Prostate gland (tissue), 2 donors: Measurements from ENCODE around the gene HEXA.

Experiments used
- POLR2A ChIP-seq: fragments of 450-650 bp; IDR thresholded peaks from one replicate; pipeline ENCODE4 v1.6.1; 2016; ENCODE audit warnings: antibody characterized with exemption, mild to moderate bottlenecking
- POLR2AphosphoS5 ChIP-seq: sonication (generic); formaldehyde crosslinking; IDR thresholded peaks from one replicate; pipeline ENCODE4 v1.6.1; 2017; ENCODE audit warnings: antibody characterized with exemption
- TF ChIP-seq, protein P1 (sequence below), 4 experiments: fragments of 200-600 bp in 2 of 4; fragments of 450-650 bp in 2 of 4; sonication (generic) in 2 of 4; IDR thresholded peaks; 1 replicate in 3 of 4; 2 replicates in 1 of 4; pipeline ENCODE4 v1.5.1; 2016 to 2019; ENCODE audit warnings: antibody characterized with exemption in 4 of 4, mild to moderate bottlenecking in 2 of 4, moderate library complexity in 2 of 4

DNA sequence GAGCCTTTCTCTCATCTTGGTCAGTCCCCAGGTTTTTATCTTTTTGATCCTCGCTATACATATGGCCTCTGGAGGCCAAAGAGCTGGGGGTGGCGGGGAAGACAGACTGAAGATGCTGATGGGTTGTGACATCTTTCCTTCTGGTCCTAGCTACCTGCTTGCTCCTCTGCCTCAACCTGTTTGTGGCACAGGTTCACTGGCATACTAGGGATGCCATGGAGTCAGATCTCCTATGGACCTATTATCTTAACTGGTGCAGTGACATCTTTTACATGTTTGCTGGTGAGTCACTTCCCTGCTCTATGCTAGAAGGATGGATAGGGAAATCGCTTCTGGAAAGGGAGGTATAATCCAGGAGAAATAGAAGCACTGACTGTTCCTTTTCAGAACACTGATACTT is 31.1 kb upstream of the HEXA start:
- TF ChIP-seq, protein P1, sequence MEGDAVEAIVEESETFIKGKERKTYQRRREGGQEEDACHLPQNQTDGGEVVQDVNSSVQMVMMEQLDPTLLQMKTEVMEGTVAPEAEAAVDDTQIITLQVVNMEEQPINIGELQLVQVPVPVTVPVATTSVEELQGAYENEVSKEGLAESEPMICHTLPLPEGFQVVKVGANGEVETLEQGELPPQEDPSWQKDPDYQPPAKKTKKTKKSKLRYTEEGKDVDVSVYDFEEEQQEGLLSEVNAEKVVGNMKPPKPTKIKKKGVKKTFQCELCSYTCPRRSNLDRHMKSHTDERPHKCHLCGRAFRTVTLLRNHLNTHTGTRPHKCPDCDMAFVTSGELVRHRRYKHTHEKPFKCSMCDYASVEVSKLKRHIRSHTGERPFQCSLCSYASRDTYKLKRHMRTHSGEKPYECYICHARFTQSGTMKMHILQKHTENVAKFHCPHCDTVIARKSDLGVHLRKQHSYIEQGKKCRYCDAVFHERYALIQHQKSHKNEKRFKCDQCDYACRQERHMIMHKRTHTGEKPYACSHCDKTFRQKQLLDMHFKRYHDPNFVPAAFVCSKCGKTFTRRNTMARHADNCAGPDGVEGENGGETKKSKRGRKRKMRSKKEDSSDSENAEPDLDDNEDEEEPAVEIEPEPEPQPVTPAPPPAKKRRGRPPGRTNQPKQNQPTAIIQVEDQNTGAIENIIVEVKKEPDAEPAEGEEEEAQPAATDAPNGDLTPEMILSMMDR (IDR thresholded peaks at IDR 0.05): no peak
- no peak for TF ChIP-seq POLR2A
- TF ChIP-seq POLR2AphosphoS5: no peak
